ENCODE measurements around the gene WWOX. TPM values are rescaled to one million over a fixed set of nuclear protein-coding genes. Genes with fewer than 3 reads are reported as not detected.
"Not testable (repeated sequence)": the region's sequence is repeated elsewhere in the genome, so short reads cannot be mapped to it uniquely, and the experiment has no call there.

WWOX gene
- total RNA-seq, 1 donor = 8.2 TPM

- no peak for TF ChIP-seq CTCF (IDR thresholded peaks at IDR 0.05; ENCODE audit: insufficient read depth, low read depth, low read length)
- no peak for DNase-seq (ENCODE audit: low read depth)
- no peak overlapping the region for H3K4me3 ChIP-seq (ENCODE audit: low read depth, low read length)
Measured at GRCh38 chr16:78510496-78510895, 411.0 kb downstream of the WWOX start.

GRCh38 chr16:78513838-78514237 is 414.4 kb downstream of the WWOX start:
- no peak overlapping the region for H3K4me3 ChIP-seq (ENCODE audit: low read depth, low read length)
- peak; percentile 68 for DNase-seq (ENCODE audit: low read depth)
- no peak for TF ChIP-seq CTCF (IDR thresholded peaks at IDR 0.05; ENCODE audit: insufficient read depth, low read depth, low read length)

GRCh38 chr16:78514888-78515287 is 415.4 kb downstream of the WWOX start:
- DNase-seq (ENCODE audit: low read depth) = not testable (repeated sequence)

GRCh38 chr16:78515421-78515820 is 416.0 kb downstream of the WWOX start:
- TF ChIP-seq CTCF (IDR thresholded peaks at IDR 0.05; ENCODE audit: insufficient read depth, low read depth, low read length) = no peak
- H3K4me3 ChIP-seq (ENCODE audit: low read depth, low read length) = no peak overlapping the region
- no peak for DNase-seq (ENCODE audit: low read depth)

More at GRCh38 chr16:78514888-78515287, 415.4 kb downstream of the WWOX start:
- H3K4me3 ChIP-seq (ENCODE audit: low read depth, low read length) = not testable (repeated sequence)

- H3K4me3 ChIP-seq (ENCODE audit: low read depth, low read length) = no peak overlapping the region
- no peak for TF ChIP-seq CTCF (IDR thresholded peaks at IDR 0.05; ENCODE audit: insufficient read depth, low read depth, low read length)
- no peak for DNase-seq (ENCODE audit: low read depth)
Measured at GRCh38 chr16:78516006-78516736, 416.7 kb downstream of the WWOX start.

GRCh38 chr16:78519896-78520295 is 420.4 kb downstream of the WWOX start:
- peak; percentile 47 for DNase-seq (ENCODE audit: low read depth)
- TF ChIP-seq CTCF (IDR thresholded peaks at IDR 0.05; ENCODE audit: insufficient read depth, low read depth, low read length) = no peak
- H3K4me3 ChIP-seq (ENCODE audit: low read depth, low read length) = no peak overlapping the region

GRCh38 chr16:78520470-78520869 is 421.0 kb downstream of the WWOX start:
- no peak for DNase-seq (ENCODE audit: low read depth)
- H3K4me3 ChIP-seq (ENCODE audit: low read depth, low read length) = no peak overlapping the region
- TF ChIP-seq CTCF (IDR thresholded peaks at IDR 0.05; ENCODE audit: insufficient read depth, low read depth, low read length) = no peak
